ENCODE data around the gene ALDH1L1. TPM values are rescaled to one million over a fixed set of nuclear protein-coding genes. Genes with fewer than 3 reads are reported as not detected.

The ALDH1L1 gene
- total and polyA plus RNA-seq, 2 experiments from 2014 or later, result 1.0 to 1.3 TPM

- H3K27ac Mint-ChIP-seq, result no peak overlapping the region
- ATAC-seq (no peak), DNase-seq (ENCODE audit: low spot score) (no peak)
- no peaks in the 10 kb centered on the region for H3K27me3 ChIP-seq (ENCODE audit: insufficient read depth)
- no peak overlapping the region for H3K4me2 ChIP-seq
- no peaks in the 10 kb centered on the region for H3K36me3 ChIP-seq (ENCODE audit: insufficient read depth)
- no peaks in the 10 kb centered on the region for H3K36me3 Mint-ChIP-seq (ENCODE audit: low read depth)
- H3K4me3 ChIP-seq, result no peak overlapping the region
- no peak overlapping the region for H2AFZ ChIP-seq
- no peaks in the 10 kb centered on the region for H3K79me2 ChIP-seq (replicated peaks; ENCODE audit: insufficient read depth)
- H3K9me2 ChIP-seq (ENCODE audit: insufficient read depth), result no peaks in the 10 kb centered on the region
- no peak overlapping the region for H3K4me3 Mint-ChIP-seq
- H3K9me3 Mint-ChIP-seq, result peaks cover 3% of the 10 kb centered on the region; the same call in 1 of the 3 replicates
- H3K4me1 ChIP-seq (ENCODE audit: insufficient read depth), result no peaks in the 10 kb centered on the region
- no peaks in the 10 kb centered on the region for H3F3A ChIP-seq (replicated peaks; ENCODE audit: low read depth)
- no peak overlapping the region for H3K27ac ChIP-seq (ENCODE audit: low read depth)
- H3K4me1 Mint-ChIP-seq, result no peaks in the 10 kb centered on the region; the same call in 2 of the 3 replicates
- TF ChIP-seq ZNF462 (CRISPR knock-in tag; IDR thresholded peaks at IDR 0.05), result no peak
- TF ChIP-seq ETS1 (IDR thresholded peaks at IDR 0.05), result no peak
- no peak for TF ChIP-seq ZNF331 (CRISPR knock-in tag; IDR thresholded peaks at IDR 0.05; ENCODE audit: low read depth)
- no peak for TF ChIP-seq EZH2phosphoT487 (IDR thresholded peaks at IDR 0.05; ENCODE audit: unreplicated experiment)
- TF ChIP-seq EZH2 (IDR thresholded peaks at IDR 0.05; ENCODE audit: low read depth, unreplicated experiment), result no peak
- TF ChIP-seq POLR2AphosphoS5 (IDR thresholded peaks at IDR 0.05; ENCODE audit: low read depth), result no peak
- TF ChIP-seq STAT1 (IDR thresholded peaks at IDR 0.05; ENCODE audit: unreplicated experiment), result no peak
- TF ChIP-seq ZNF114 (CRISPR knock-in tag; IDR thresholded peaks at IDR 0.05), result no peak
- no peak for TF ChIP-seq JUNB (IDR thresholded peaks at IDR 0.05; ENCODE audit: unreplicated experiment)
- TF ChIP-seq REST (IDR thresholded peaks at IDR 0.05; ENCODE audit: unreplicated experiment), result no peak
- no peak for TF ChIP-seq CREB1 (CRISPR knock-in tag; IDR thresholded peaks at IDR 0.05; ENCODE audit: low read depth)
- TF ChIP-seq NANOG (IDR thresholded peaks at IDR 0.05; ENCODE audit: borderline replicate concordance), result no peak
- no peak for TF ChIP-seq CTCF (conservative IDR thresholded peaks at IDR 0.05; ENCODE audit: low read depth in 2 of 2)
- H3K27me3 Mint-ChIP-seq (ENCODE audit: insufficient read depth, low read depth, poor library complexity), result peaks cover 2% of the 10 kb centered on the region
- H4K20me1 ChIP-seq (replicated peaks; ENCODE audit: insufficient read depth), result no peaks in the 10 kb centered on the region
Observed at GRCh38 chr3:126104742-126105605, 75.4 kb downstream of the ALDH1L1 start.
